Measurements from ENCODE around the gene SSTR3. TPM values are rescaled to one million over a fixed set of nuclear protein-coding genes. Genes with fewer than 3 reads are reported as not detected.

Gene SSTR3
- total and polyA plus RNA-seq, 2 of the 4 experiments (the other 2 are of a cell fraction): under 0.01 to 0.07 TPM

GRCh38 chr22:37244922-37245722 is 32.8 kb upstream of the SSTR3 start:
- CTCF ChIA-PET: no interaction called here
- no peak overlapping the region; the same call in 1 of the 2 replicates for H4K91ac ChIP-seq (ENCODE audit: insufficient read depth, low read depth, low read length)
- no peak overlapping the region for H3K14ac ChIP-seq (replicated peaks; ENCODE audit: low read depth, low read length)
- H4K5ac ChIP-seq (ENCODE audit: low read depth, low read length): no peak overlapping the region
- H2BK15ac ChIP-seq (ENCODE audit: low read depth, low read length): no peak overlapping the region
- no peaks in the 10 kb centered on the region for H4K20me1 ChIP-seq (ENCODE audit: insufficient read depth, low read length)
- no peak overlapping the region for H3K27ac ChIP-seq (ENCODE audit: insufficient read depth, low read length)
- no peak overlapping the region for H2BK120ac ChIP-seq (ENCODE audit: low read depth, low read length)
- no peaks in the 10 kb centered on the region for H3K27me3 ChIP-seq (ENCODE audit: control insufficient read depth, insufficient read depth, low read length)
- H3K4me2 ChIP-seq (ENCODE audit: low read depth, low read length): no peak overlapping the region
- H3K36me3 ChIP-seq (ENCODE audit: control insufficient read depth, insufficient read depth, low read length): no peaks in the 10 kb centered on the region
- 0 out of 2 replicates have a peak overlapping the region, but pooled peaks have one; percentile 88 for H3K4ac ChIP-seq (ENCODE audit: low read depth, low read length)
- in situ Hi-C loops (cut with MboI; ENCODE audit: low sequenced_read_pairs): no loop called here
- dilution Hi-C loops (cut with HindIII; ENCODE audit: low sequenced_read_pairs, unreplicated experiment): no loop called here
- H3K56ac ChIP-seq (ENCODE audit: extremely low read depth, insufficient read depth, low read length): no peak overlapping the region
- BruUV-seq (replicated peaks): no TSS peak
- H3K18ac ChIP-seq (ENCODE audit: low read depth, low read length): no peak overlapping the region
- no peak overlapping the region for H2BK5ac ChIP-seq (ENCODE audit: low read depth, low read length, poor library complexity, severe bottlenecking)
- no peaks in the 10 kb centered on the region for H3K9me3 ChIP-seq (ENCODE audit: control insufficient read depth, insufficient read depth, low read length)
- peak overlapping the region in 1 of 2 experiments; percentile 91; a peak in 2 of 4 replicates for H4K8ac ChIP-seq (ENCODE audit: low read depth in 2 of 2, low read length in 2 of 2)
- H2AFZ ChIP-seq (replicated peaks; ENCODE audit: low read length, poor library complexity): peak overlapping the region; percentile 95
- no peak overlapping the region for H3K4me3 ChIP-seq (ENCODE audit: insufficient read depth, low read depth, low read length)
- peaks cover 14% of the 10 kb centered on the region for H3K4me1 ChIP-seq (ENCODE audit: control insufficient read depth, insufficient read depth, low read length)
- H2AK5ac ChIP-seq (ENCODE audit: low read depth, low read length): peak overlapping the region; percentile 21; the same call in 1 of the 2 replicates
- 89% methylated on average over 8 of the region's 22 CpGs; no CpG with 5 or more reads in 1 of the 2 experiments for WGBS, 2 experiments (ENCODE audit: extremely low coverage in 2 of 2, insufficient read length in 1 of 2)
- no peak overlapping the region for H3K9ac ChIP-seq (ENCODE audit: low read depth, low read length)
- TF ChIP-seq POLR2A (IDR thresholded peaks at IDR 0.05; ENCODE audit: low read depth, low read length): no peak
- no peak overlapping the region for H2AK9ac ChIP-seq (replicated peaks; ENCODE audit: low read depth, low read length, poor library complexity)
- no peak for ATAC-seq (ENCODE audit: low read depth)
- H2BK20ac ChIP-seq (ENCODE audit: low read depth, low read length): no peak overlapping the region
- H3K79me1 ChIP-seq (ENCODE audit: low read depth in 1 of 2, low read length in 2 of 2): peaks cover 8 to 21% of the 10 kb centered on the region in 2 experiments; a peak in 3 of 4 replicates
- no peak overlapping the region for H3K23ac ChIP-seq (ENCODE audit: low read depth, low read length)
- intact Hi-C loops (cut with micrococcal nuclease): no loop called here
- peaks cover 3% of the 10 kb centered on the region for H3K9me1 ChIP-seq (ENCODE audit: insufficient read depth, low read length)
- no peak for DNase-seq
- POLR2A ChIA-PET (ENCODE audit: unreplicated experiment): no interaction called here
